IPS-20b (cell line): ENCODE measurements around the gene PPT2.

Source experiments
- H3K27ac ChIP-seq: one replicate; pipeline ENCODE4 v1.5.1; 2013; ENCODE audit warnings: low read length
- H3K27me3 ChIP-seq: 2 replicates; pipeline ENCODE4 v1.6.1; 2013; ENCODE audit warnings: mild to moderate bottlenecking, low read length, inconsistent platforms; ENCODE audit not compliant: insufficient read depth
- H3K36me3 ChIP-seq: 2 replicates; pipeline ENCODE4 v1.6.1; 2013; ENCODE audit warnings: low read depth, mild to moderate bottlenecking, inconsistent platforms, low read length, moderate library complexity; ENCODE audit not compliant: insufficient read depth
- H3K4me1 ChIP-seq: 2 replicates; pipeline ENCODE4 v1.6.1; 2013; ENCODE audit warnings: mild to moderate bottlenecking, control low read depth, inconsistent platforms, low read length, moderate library complexity; ENCODE audit not compliant: insufficient read depth
- H3K4me3 ChIP-seq: 2 replicates; pipeline ENCODE4 v1.5.1; 2013; ENCODE audit warnings: mild to moderate bottlenecking, low read length, inconsistent platforms
- H3K9ac ChIP-seq: 2 replicates; pipeline ENCODE4 v1.6.1; 2013; ENCODE audit warnings: low read depth, mild to moderate bottlenecking, inconsistent platforms, low read length, moderate library complexity
- H3K9me3 ChIP-seq: 2 replicates; pipeline ENCODE4 v1.6.1; 2013; ENCODE audit warnings: mild to moderate bottlenecking, low read depth, low read length, inconsistent platforms; ENCODE audit not compliant: insufficient read depth

PPT2 gene

DNA sequence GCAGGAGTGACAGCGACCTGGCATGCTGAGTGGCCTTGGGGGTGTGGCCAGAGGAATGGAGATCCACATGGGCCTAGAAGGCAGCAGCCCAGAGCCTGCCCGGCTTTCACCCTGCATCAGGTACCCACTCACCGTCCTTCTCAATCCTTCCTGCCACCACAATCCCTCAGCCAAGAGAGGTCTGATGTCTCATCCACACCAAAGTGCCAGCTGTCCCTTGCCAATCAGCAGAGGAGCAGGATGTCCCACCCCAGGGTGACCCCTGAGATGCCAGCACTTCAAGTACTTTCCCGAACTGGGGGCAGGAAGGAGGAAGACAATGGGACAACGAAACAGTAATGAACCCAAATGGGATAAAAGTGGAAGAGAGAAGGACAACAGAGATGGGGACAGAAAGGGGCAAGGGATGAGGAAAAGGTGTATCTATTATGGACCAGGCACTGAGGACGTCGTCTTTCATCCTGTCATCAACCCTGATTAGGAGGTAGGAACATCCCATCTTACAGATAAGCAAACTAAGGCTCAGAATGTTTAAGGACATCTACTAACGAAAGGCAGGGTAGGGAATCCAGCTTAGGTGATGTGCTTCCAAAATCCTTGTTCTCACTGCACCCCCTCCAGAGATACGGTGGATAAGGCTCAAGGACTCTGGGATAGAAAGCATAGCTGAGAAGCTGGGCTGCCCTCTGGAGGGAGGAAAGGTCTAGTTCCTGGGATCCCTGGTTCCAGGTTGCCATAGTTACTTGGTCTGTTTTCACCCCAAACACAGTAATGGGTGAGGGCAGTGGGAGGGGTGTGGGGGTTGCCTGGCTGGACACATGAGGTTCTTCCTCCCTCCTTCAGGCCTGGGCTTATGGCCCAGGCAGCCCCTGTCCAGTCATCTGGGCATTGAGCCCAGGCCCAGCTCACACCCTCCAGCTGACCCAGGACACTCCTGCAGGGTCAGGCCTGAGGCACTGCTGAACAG lies 40.3 kb upstream of the PPT2 start:
- no peak overlapping the region for H3K4me3 ChIP-seq
- H3K9ac ChIP-seq: no peak overlapping the region
- no peaks in the 10 kb centered on the region for H3K9me3 ChIP-seq
- H3K27me3 ChIP-seq: peaks cover 18% of the 10 kb centered on the region
- peaks cover 30% of the 10 kb centered on the region for H3K36me3 ChIP-seq
- H3K27ac ChIP-seq: no peak overlapping the region
- H3K4me1 ChIP-seq: 0 out of 2 replicates have a peak, but pooled peaks cover 4% of the 10 kb centered on the region

DNA sequence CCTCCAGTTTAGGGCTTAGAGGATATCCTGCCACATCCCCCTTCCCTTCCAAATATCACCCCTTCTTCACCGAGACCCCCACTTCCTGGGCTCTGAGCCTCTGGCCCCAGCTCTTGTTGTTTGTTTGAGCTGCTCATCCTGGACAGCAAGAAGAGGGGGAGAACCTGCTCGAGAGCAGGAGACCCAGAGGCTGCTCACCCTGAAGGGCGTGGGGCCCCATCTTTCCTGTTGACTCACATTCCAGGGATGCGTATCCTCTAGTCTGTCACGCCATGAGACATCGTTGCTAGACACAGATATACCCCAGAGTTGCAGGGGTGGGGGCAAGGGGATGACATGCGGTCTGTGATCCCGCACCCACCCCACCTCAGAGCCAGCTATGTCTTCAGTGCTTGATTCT lies 39.1 kb upstream of the PPT2 start:
- H3K9ac ChIP-seq: no peak overlapping the region

GRCh38 chr6:32115623-32116022 lies 38.3 kb upstream of the PPT2 start:
- Histone ChIP-seq H3K9me3 (no peaks in the 10 kb centered on the region), H3K27me3 (0 out of 2 replicates have a peak, but pooled peaks cover under 1% of the 10 kb centered on the region), H3K36me3 (peaks cover 40% of the 10 kb centered on the region), H3K9ac (no peak overlapping the region), H3K4me1 (no peaks in the 10 kb centered on the region), H3K27ac (no peak overlapping the region), H3K4me3 (no peak overlapping the region)

More for the DNA sequence above, 39.1 kb upstream of the PPT2 start:
- Histone ChIP-seq H3K36me3 (peaks cover 37% of the 10 kb centered on the region), H3K4me1 (no peaks in the 10 kb centered on the region), H3K4me3 (no peak overlapping the region), H3K27ac (no peak overlapping the region), H3K9me3 (no peaks in the 10 kb centered on the region), H3K27me3 (peaks cover 8% of the 10 kb centered on the region)

DNA sequence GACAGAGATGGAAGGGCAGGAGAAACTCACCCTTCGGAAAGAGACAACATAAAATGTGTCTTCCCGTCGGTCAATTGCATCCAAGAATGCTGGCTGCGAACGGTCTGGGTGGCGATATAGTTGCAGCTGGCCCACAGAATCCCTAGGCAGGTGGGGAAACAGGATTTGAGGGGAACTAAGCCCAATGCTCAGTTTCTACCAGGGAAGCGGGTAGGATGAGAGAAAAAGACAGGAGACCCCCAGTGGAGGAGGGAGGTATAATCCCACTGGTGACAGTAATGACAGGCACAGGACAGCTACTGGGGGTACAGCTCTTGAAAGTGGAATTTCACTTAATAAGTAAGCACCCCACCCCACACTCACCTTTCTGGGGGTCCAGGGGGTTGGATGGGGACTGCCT lies 37.3 kb upstream of the PPT2 start:
- no peak overlapping the region for H3K9ac ChIP-seq
- no peaks in the 10 kb centered on the region for H3K4me1 ChIP-seq
- H3K4me3 ChIP-seq: no peak overlapping the region
- H3K36me3 ChIP-seq: peaks cover 48% of the 10 kb centered on the region
- no peak overlapping the region for H3K27ac ChIP-seq
- no peaks in the 10 kb centered on the region for H3K27me3 ChIP-seq
- H3K9me3 ChIP-seq: no peaks in the 10 kb centered on the region

GRCh38 chr6:32117461-32117860 lies 36.5 kb upstream of the PPT2 start:
- no peak overlapping the region for H3K9ac ChIP-seq
- H3K4me3 ChIP-seq: no peak overlapping the region
- H3K27ac ChIP-seq: no peak overlapping the region
- no peaks in the 10 kb centered on the region for H3K4me1 ChIP-seq
- H3K9me3 ChIP-seq: no peaks in the 10 kb centered on the region
- H3K36me3 ChIP-seq: peaks cover 54% of the 10 kb centered on the region
- no peaks in the 10 kb centered on the region for H3K27me3 ChIP-seq

DNA sequence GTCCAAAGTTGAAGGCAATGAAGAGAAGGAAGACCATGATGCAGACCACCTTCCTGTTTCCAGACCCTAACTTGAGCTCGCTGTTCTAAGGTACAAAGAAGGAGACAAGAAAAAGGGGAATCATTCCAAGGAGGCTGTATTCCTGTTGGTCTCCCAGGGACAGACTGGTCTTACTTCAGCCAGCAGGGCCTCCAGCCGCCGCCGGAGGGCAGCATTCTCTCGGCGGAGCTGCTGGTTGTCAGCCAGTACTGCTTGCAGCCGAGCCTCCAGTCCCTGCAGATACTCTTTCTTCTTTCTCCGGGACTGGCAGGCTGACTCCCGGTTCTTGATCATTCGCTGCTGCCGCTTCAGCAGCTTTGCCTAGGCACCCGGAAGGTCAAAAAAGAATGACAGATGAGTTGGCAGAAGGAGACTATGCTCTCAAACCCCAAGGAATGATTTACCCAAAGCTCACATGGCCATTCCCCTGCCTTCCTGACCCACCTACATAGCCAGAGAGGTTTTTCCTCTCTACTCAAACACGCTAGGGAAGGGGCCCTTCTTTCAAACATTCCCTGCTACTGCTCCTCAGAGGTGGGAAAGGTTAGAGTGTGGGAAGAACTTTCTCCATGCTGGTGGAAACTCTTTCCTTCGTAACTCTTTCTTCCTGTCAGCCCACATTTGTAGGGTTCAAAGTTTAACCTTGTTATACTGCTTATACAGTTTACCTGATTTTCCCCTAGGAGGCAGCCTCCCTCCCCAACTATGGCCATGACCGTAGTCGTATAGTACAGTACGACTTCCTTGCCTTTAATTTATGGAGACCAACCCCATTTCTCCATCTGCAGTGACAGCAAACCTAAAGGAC lies 34.9 kb upstream of the PPT2 start:
- no peaks in the 10 kb centered on the region for H3K4me1 ChIP-seq
- peaks cover 55% of the 10 kb centered on the region for H3K36me3 ChIP-seq
- no peak overlapping the region for H3K27ac ChIP-seq
- H3K4me3 ChIP-seq: no peak overlapping the region
- H3K9me3 ChIP-seq: no peaks in the 10 kb centered on the region
- H3K27me3 ChIP-seq: no peaks in the 10 kb centered on the region
- no peak overlapping the region for H3K9ac ChIP-seq

GRCh38 chr6:32120573-32121059 lies 33.3 kb upstream of the PPT2 start:
- no peaks in the 10 kb centered on the region for H3K4me1 ChIP-seq
- peaks cover 62% of the 10 kb centered on the region for H3K36me3 ChIP-seq
- H3K27me3 ChIP-seq: no peaks in the 10 kb centered on the region
- H3K4me3 ChIP-seq: no peak overlapping the region
- H3K27ac ChIP-seq: no peak overlapping the region
- no peak overlapping the region for H3K9ac ChIP-seq
- no peaks in the 10 kb centered on the region for H3K9me3 ChIP-seq

DNA sequence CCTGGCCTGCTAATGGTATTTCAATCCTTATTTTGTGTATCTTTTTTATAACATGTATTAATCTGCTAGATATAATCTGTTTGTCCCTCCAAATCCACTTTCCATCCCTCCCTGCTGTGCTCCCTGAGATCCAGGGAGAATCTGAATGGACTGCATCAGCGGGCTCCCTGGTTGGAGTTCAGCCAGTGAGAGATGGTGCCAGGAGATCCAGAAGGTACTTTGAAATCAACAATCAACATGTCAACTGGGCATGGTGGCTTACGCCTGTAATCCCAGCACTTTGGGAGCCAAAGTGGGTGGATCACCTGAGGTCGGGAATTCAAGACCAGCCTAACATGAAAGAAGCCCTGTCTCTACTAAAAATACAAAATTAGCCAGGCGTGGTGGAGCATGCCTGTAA lies 30.3 kb upstream of the PPT2 start:
- no peaks in the 10 kb centered on the region for H3K9me3 ChIP-seq
- no peak overlapping the region for H3K4me3 ChIP-seq
- no peak overlapping the region for H3K27ac ChIP-seq
- H3K9ac ChIP-seq: no peak overlapping the region
- H3K36me3 ChIP-seq: peaks cover 39% of the 10 kb centered on the region
- no peaks in the 10 kb centered on the region for H3K27me3 ChIP-seq
- H3K4me1 ChIP-seq: peaks cover 7% of the 10 kb centered on the region; the same call in 1 of the 2 replicates

- Histone ChIP-seq H3K36me3 (peaks cover 19% of the 10 kb centered on the region), H3K27ac (no peak overlapping the region), H3K9me3 (no peaks in the 10 kb centered on the region), H3K4me3 (peak overlapping the region; percentile 99), H3K4me1 (peaks cover 9% of the 10 kb centered on the region; the same call in 1 of the 2 replicates), H3K9ac (peak overlapping the region; percentile 99; the same call in 1 of the 2 replicates), H3K27me3 (no peaks in the 10 kb centered on the region)
These were observed 27.1 kb upstream of the PPT2 start for GRCh38 chr6:32126880-32127279.

GRCh38 chr6:32127409-32127716 lies 26.6 kb upstream of the PPT2 start:
- Histone ChIP-seq H3K27ac (no peak overlapping the region), H3K4me3 (peak overlapping the region; percentile 99), H3K27me3 (no peaks in the 10 kb centered on the region), H3K9me3 (no peaks in the 10 kb centered on the region), H3K36me3 (peaks cover 15% of the 10 kb centered on the region), H3K4me1 (peaks cover 9% of the 10 kb centered on the region; the same call in 1 of the 2 replicates), H3K9ac (peak overlapping the region; percentile 99; the same call in 1 of the 2 replicates)

GRCh38 chr6:32127717-32128592 lies 26.0 kb upstream of the PPT2 start, which contains the start of gene ATF6B:
Gene ATF6B, minus strand, starts transcription at chr6:32128246. Its CDS starts 39 bp downstream, at chr6:32128207.
- H3K4me3 ChIP-seq: peak within 1 kb of the TSS; percentile 99
- no peaks in the 10 kb centered on the region for H3K27me3 ChIP-seq
- peaks cover 9% of the 10 kb centered on the region; the same call in 1 of the 2 replicates for H3K4me1 ChIP-seq
- H3K36me3 ChIP-seq: peaks cover 15% of the 10 kb centered on the region
- peak within 1 kb of the TSS; percentile 95 for H3K27ac ChIP-seq
- no peaks in the 10 kb centered on the region for H3K9me3 ChIP-seq
- H3K9ac ChIP-seq: peak within 1 kb of the TSS; percentile 99
